SK-N-MC (cell line): ENCODE data around the gene ORAI1.

Experiments used
- EZH2 ChIP-seq: fragments of 200-600 bp; sonication (generic); IDR thresholded peaks from one replicate; pipeline ENCODE4 v1.6.1; 2017; ENCODE audit warnings: antibody characterized with exemption
- POLR2AphosphoS5 ChIP-seq: IDR thresholded peaks from 2 replicates; pipeline ENCODE4 v1.6.1; 2012; ENCODE audit warnings: mild to moderate bottlenecking, low read depth, low read length, borderline replicate concordance

DNA sequence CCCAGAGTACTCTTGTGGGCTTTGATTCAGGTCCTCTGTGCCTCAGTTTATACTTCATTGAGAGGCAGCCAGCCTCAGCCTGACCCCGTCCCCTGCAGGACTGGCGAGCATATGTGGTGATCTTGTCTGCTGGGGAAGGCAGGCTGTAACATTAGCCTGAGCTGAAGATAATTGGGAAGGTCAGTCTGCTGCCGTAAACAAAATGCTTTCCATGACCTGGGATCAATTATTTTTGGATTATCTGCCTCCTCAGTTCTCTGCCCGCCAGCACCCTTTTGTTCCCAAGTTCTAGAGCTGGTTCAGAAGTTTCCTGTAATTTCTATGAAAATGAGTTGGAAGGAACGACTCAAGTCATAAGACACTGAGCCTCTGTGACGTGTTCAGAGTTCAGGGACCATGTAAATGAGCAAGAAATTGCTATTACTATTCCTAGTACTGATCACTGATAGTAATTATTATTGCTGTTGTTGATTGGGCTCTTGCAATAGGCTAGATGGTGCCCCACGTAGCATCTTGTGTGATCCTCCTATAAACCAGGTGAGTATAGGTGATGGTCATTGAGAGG, 4.5 kb downstream of the ORAI1 start:
- no peak for TF ChIP-seq EZH2
- TF ChIP-seq POLR2AphosphoS5: no peak
